A549 (cell line): ENCODE data around the gene ARHGDIB. TPM values are rescaled to one million over a fixed set of nuclear protein-coding genes. Genes with fewer than 3 reads are reported as not detected.

Experiments used
- ATAC-seq, 2 experiments: fragments of 200-7000 bp in 1 of 2; fragments of >200 bp in 1 of 2; cut with Nextera tagmentation in 1 of 2; cut with Tn5 transposase in 1 of 2; 3 replicates each; pipeline versions ENCODE4 v1.8.0 to v1.9.1; 2018 to 2020; ENCODE audit warnings: mild to moderate bottlenecking in 1 of 2, moderate library complexity in 1 of 2
- CTCF ChIA-PET: fragments of 300-600 bp; sonication (Branson Sonifier 250); formaldehyde crosslinking; extraction: SDS; loops from one replicate; lab custom pipeline; 2021; ENCODE audit warnings: antibody characterized with exemption, inconsistent platforms; lab: Yijun Ruan, JAX
- POLR2A ChIA-PET: fragments of 350-600 bp; formaldehyde crosslinking; extraction: SDS; loops from one replicate; lab custom pipeline; 2021; ENCODE audit warnings: antibody characterized with exemption, inconsistent platforms; lab: Yijun Ruan, JAX
- DNase-seq, 2 experiments: peaks; one replicate each; pipeline versions ENCODE4 v3.0.0 to v3.0.0-alpha.2; 2011 to 2016; ENCODE audit warnings: low read depth in 1 of 2, low spot score in 1 of 2
- FAIRE-seq: peaks from 2 replicates; lab custom pipeline; 2011; peaks lifted over from hg19 to GRCh38; lab: Jason Lieb, UNC
- H3K27ac ChIP-seq, 2 experiments: fragments of >200 bp; sonication (Bioruptor Twin); formaldehyde crosslinking; 3 replicates each; pipeline ENCODE4 v1.5.1; 2016 to 2017
- H3K4me1 ChIP-seq: fragments of >200 bp; sonication (Bioruptor Twin); formaldehyde crosslinking; 3 replicates; pipeline ENCODE4 v1.6.1; 2016
- H3K4me2 ChIP-seq: fragments of >200 bp; sonication (Bioruptor Twin); formaldehyde crosslinking; 3 replicates; pipeline ENCODE4 v1.6.1; 2016
- H3K4me3 ChIP-seq: fragments of >200 bp; sonication (Bioruptor Twin); formaldehyde crosslinking; 3 replicates; pipeline ENCODE4 v1.5.1; 2016
- H3K9me3 ChIP-seq: fragments of >200 bp; sonication (Bioruptor Twin); formaldehyde crosslinking; 3 replicates; pipeline ENCODE4 v1.6.1; 2016
- BCL3 ChIP-seq: fragments of >200 bp; sonication (Bioruptor Twin); formaldehyde crosslinking; IDR thresholded peaks from 3 replicates; pipeline ENCODE4 v1.6.1; 2016
- BHLHE40 ChIP-seq: IDR thresholded peaks from 2 replicates; pipeline ENCODE4 v1.6.1; 2012; ENCODE audit warnings: low read depth, low read length, inconsistent platforms
- CBX2 ChIP-seq: fragments of 200-600 bp; sonication (generic); IDR thresholded peaks from 2 replicates; pipeline ENCODE4 v1.6.1; 2016; ENCODE audit warnings: low read depth, mild to moderate bottlenecking, borderline replicate concordance
- CBX8 ChIP-seq: fragments of 200-600 bp; sonication (generic); IDR thresholded peaks from 2 replicates; pipeline ENCODE4 v1.6.1; 2016
- CHD2 ChIP-seq: fragments of 150-350 bp; IDR thresholded peaks from 2 replicates; pipeline ENCODE4 v1.6.1; 2014; ENCODE audit warnings: low read length; ENCODE audit not compliant: partially characterized antibody
- E2F6 ChIP-seq: IDR thresholded peaks from 2 replicates; pipeline ENCODE4 v1.6.1; 2012; ENCODE audit warnings: low read depth, borderline replicate concordance
- EHF ChIP-seq: fragments of 250-450 bp; sonication (Bioruptor Pico); IDR thresholded peaks from 2 replicates; pipeline ENCODE4 v1.5.0; 2020; ENCODE audit warnings: mild to moderate bottlenecking
- EHMT2 ChIP-seq: fragments of 200-600 bp; sonication (generic); IDR thresholded peaks from 2 replicates; pipeline ENCODE4 v1.6.1; 2016; ENCODE audit warnings: antibody characterized with exemption, low read depth, mild to moderate bottlenecking, moderate library complexity
- ESRRA ChIP-seq: fragments of 150-350 bp; IDR thresholded peaks from 2 replicates; pipeline ENCODE4 v1.6.1; 2014; ENCODE audit warnings: mild to moderate bottlenecking, low read length, borderline replicate concordance
- FOSL2 ChIP-seq, 2 experiments: fragments of 450-650 bp in 1 of 2; fragments of >200 bp in 1 of 2; sonication (Bioruptor Twin) in 1 of 2; formaldehyde crosslinking; IDR thresholded peaks; 2 replicates each; pipeline versions ENCODE4 v1.5.0 to v1.6.1; 2016 to 2020; ENCODE audit warnings: mild to moderate bottlenecking in 1 of 2, moderate library complexity in 1 of 2
- GATA3 ChIP-seq: IDR thresholded peaks from 2 replicates; pipeline ENCODE4 v1.6.1; 2012; ENCODE audit warnings: borderline replicate concordance
- HOXA7 ChIP-seq: fragments of 250-450 bp; sonication (Bioruptor Pico); IDR thresholded peaks from 2 replicates; pipeline ENCODE4 v1.5.0; 2020; ENCODE audit warnings: mild to moderate bottlenecking, moderate library complexity
- HOXB5 ChIP-seq: fragments of 250-450 bp; sonication (Bioruptor Pico); IDR thresholded peaks from 2 replicates; pipeline ENCODE4 v1.5.0; 2020; ENCODE audit warnings: mild to moderate bottlenecking, moderate library complexity
- JUNB ChIP-seq: fragments of >200 bp; sonication (Bioruptor Twin); formaldehyde crosslinking; IDR thresholded peaks from 2 replicates; pipeline ENCODE4 v1.6.1; 2016
- KDM1A ChIP-seq: fragments of 200-600 bp; sonication (generic); IDR thresholded peaks from 2 replicates; pipeline ENCODE4 v1.6.1; 2016; ENCODE audit warnings: low read depth, mild to moderate bottlenecking
- MYC ChIP-seq: IDR thresholded peaks from 2 replicates; pipeline ENCODE4 v1.6.1; 2012; ENCODE audit warnings: mild to moderate bottlenecking, inconsistent platforms, low read length, improper control_type of control experiment, borderline replicate concordance
- NFE2L2 ChIP-seq: fragments of 150-350 bp; conservative IDR thresholded peaks from 2 replicates; pipeline ENCODE4 v1.6.1; 2014; ENCODE audit warnings: low read length
- NPAS2 ChIP-seq: fragments of 250-450 bp; sonication (Bioruptor Pico); IDR thresholded peaks from 2 replicates; pipeline ENCODE4 v1.8.0; 2022; ENCODE audit warnings: mild to moderate bottlenecking, moderate library complexity, borderline replicate concordance
- PHF8 ChIP-seq: fragments of 200-600 bp; sonication (generic); IDR thresholded peaks from 2 replicates; pipeline ENCODE4 v1.6.1; 2016; ENCODE audit warnings: low read depth, mild to moderate bottlenecking, antibody characterized with exemption, moderate library complexity, borderline replicate concordance
- POLR2A ChIP-seq: IDR thresholded peaks from 2 replicates; pipeline ENCODE4 v1.6.1; 2012; ENCODE audit warnings: mild to moderate bottlenecking, low read length
- RARB ChIP-seq: fragments of 250-450 bp; sonication (Bioruptor Pico); IDR thresholded peaks from 2 replicates; pipeline ENCODE4 v1.8.0; 2021; ENCODE audit warnings: mild to moderate bottlenecking, moderate library complexity
- REST ChIP-seq: fragments of 200-600 bp; sonication (generic); IDR thresholded peaks from 2 replicates; pipeline ENCODE4 v1.6.1; 2016; ENCODE audit warnings: antibody characterized with exemption, mild to moderate bottlenecking, moderate library complexity
- RNF2 ChIP-seq: fragments of 200-600 bp; sonication (generic); IDR thresholded peaks from 2 replicates; pipeline ENCODE4 v1.6.1; 2016; ENCODE audit warnings: low read depth, mild to moderate bottlenecking, antibody characterized with exemption, moderate library complexity, borderline replicate concordance
- SMC3 ChIP-seq: fragments of >200 bp; sonication (Bioruptor Twin); formaldehyde crosslinking; IDR thresholded peaks from 3 replicates; pipeline ENCODE4 v1.6.1; 2018; ENCODE audit warnings: inconsistent platforms
- SREBF2 ChIP-seq: fragments of 450-650 bp; IDR thresholded peaks from 2 replicates; pipeline ENCODE4 v1.6.1; 2014; ENCODE audit warnings: mild to moderate bottlenecking, moderate library complexity
- TP53 ChIP-seq: fragments of 250-450 bp; sonication (Bioruptor Pico); IDR thresholded peaks from 2 replicates; pipeline ENCODE4 v1.5.0; 2021; ENCODE audit warnings: mild to moderate bottlenecking, moderate library complexity
- USF2 ChIP-seq: fragments of 450-650 bp; IDR thresholded peaks from 2 replicates; pipeline ENCODE4 v1.6.1; 2014; ENCODE audit warnings: antibody characterized with exemption
- ZC3H11A ChIP-seq: fragments of 450-650 bp; IDR thresholded peaks from 2 replicates; pipeline ENCODE4 v1.6.1; 2014; ENCODE audit warnings: antibody characterized with exemption, mild to moderate bottlenecking
- ZFP36 ChIP-seq: fragments of 450-650 bp; IDR thresholded peaks from 2 replicates; pipeline ENCODE4 v1.6.1; 2014; ENCODE audit warnings: borderline replicate concordance; ENCODE audit not compliant: partially characterized antibody
- ZNF302 ChIP-seq: fragments of 250-450 bp; sonication (Bioruptor Pico); IDR thresholded peaks from 2 replicates; pipeline ENCODE4 v1.9.0; 2021; ENCODE audit warnings: inconsistent platforms, mild to moderate bottlenecking, moderate library complexity
- WGBS: methylation state at CpG from one replicate; pipeline ENCODE4 v1.1.6; 2017; ENCODE audit errors: missing lambda C conversion rate; 5-methylcytosine and 5-hydroxymethylcytosine counted together
- polyA plus RNA-seq, 4 experiments: library from polyadenylated mRNA; depleted of rRNA in 3 of 4; stranded (reverse); fragments of >200 nt; fragmentation: RNase III in 1 of 4; extraction: RNeasy Plus Mini Kit Qiagen cat#74134 plus additional on column Dnase treatment in 1 of 4; gene quantifications; 2 replicates in 3 of 4; 3 replicates in 1 of 4; pipeline ENCODE4 v1.2.3, GENCODE V29; 2011 to 2017

The ARHGDIB gene
- polyA plus RNA-seq, 2 of the 4 experiments (the other 2 are of a cell fraction) = 0.84 to 3.5 TPM

GRCh38 chr12:14975457-14975856 lies 14.1 kb upstream of the ARHGDIB start:
- ChIA-PET POLR2A (no interaction called here), CTCF (interaction anchor here (0.6 to 1.6 kb wide), 3 partner anchors 20 to 246 kb away, joined by 3 to 4 read pairs (median 3); partner anchors contain the start of gene RERG)
- FAIRE-seq (no peak), ATAC-seq (no peak), DNase-seq (no peak)
- Histone ChIP-seq H3K4me1 (0 out of 3 replicates have a peak, but pooled peaks cover 2% of the 10 kb centered on the region), H3K9me3 (no peaks in the 10 kb centered on the region), H3K4me3 (no peak overlapping the region), H3K27ac (no peak overlapping the region), H3K4me2 (no peak overlapping the region)
- 80% methylated on average over 4 of the region's 4 CpGs for WGBS
- TF ChIP-seq KDM1A (no peak), ZFP36 (no peak), RARB (CRISPR knock-in tag) (no peak), NFE2L2 (no peak), ESRRA (no peak), USF2 (no peak), JUNB (no peak), NPAS2 (CRISPR knock-in tag) (no peak), BCL3 (no peak), BHLHE40 (no peak), E2F6 (no peak), PHF8 (no peak), HOXA7 (no peak), CHD2 (no peak), ZC3H11A (no peak)

- ChIA-PET POLR2A (no interaction called here), CTCF (interaction anchor here (1.0 kb wide), 1 partner anchor 21 kb away, joined by 3 read pairs; no protein-coding TSS in a partner anchor)
- TF ChIP-seq EHF (CRISPR knock-in tag) = no peak
- TF ChIP-seq SMC3 = no peak
- TF ChIP-seq GATA3 = no peak
- no peak for TF ChIP-seq SREBF2
- no peak for TF ChIP-seq ZFP36
- no peak for TF ChIP-seq EHMT2
- TF ChIP-seq CBX2 = no peak
- ATAC-seq (no peak), DNase-seq (no peak), FAIRE-seq (no peak)
- H3K9me3 ChIP-seq = no peaks in the 10 kb centered on the region
- 0 out of 3 replicates have a peak, but pooled peaks cover 3% of the 10 kb centered on the region for H3K4me1 ChIP-seq
- WGBS = 38% methylated on average over 3 of the region's 3 CpGs
- no peak overlapping the region for H3K4me2 ChIP-seq
- H3K4me3 ChIP-seq = no peak overlapping the region
- no peak overlapping the region for H3K27ac ChIP-seq
These were observed 13.2 kb upstream of the ARHGDIB start for GRCh38 chr12:14974633-14975032.

GRCh38 chr12:14972816-14973215 lies 11.4 kb upstream of the ARHGDIB start, which contains the start of gene PDE6H:
PDE6H (plus strand) TSS chr12:14973042; CDS start chr12:14978013, 4,971 bp downstream.
- no peak within 1 kb of the TSS for H3K27ac ChIP-seq
- ChIA-PET POLR2A (no interaction called here), CTCF (interaction anchor here (1.4 kb wide), 1 partner anchor 162 kb away, joined by 3 read pairs; no protein-coding TSS in a partner anchor)
- H3K4me1 ChIP-seq = 0 out of 3 replicates have a peak, but pooled peaks cover 3% of the 10 kb centered on the region
- ATAC-seq = no peak
- no peak for FAIRE-seq
- 61% methylated on average over 2 of the region's 2 CpGs for WGBS
- H3K9me3 ChIP-seq = no peaks in the 10 kb centered on the region
- DNase-seq = no peak
- H3K4me2 ChIP-seq = no peak within 1 kb of the TSS
- H3K4me3 ChIP-seq = no peak within 1 kb of the TSS
- no peak for TF ChIP-seq POLR2A
- no peak for TF ChIP-seq RNF2
- TF ChIP-seq REST = no peak
- TF ChIP-seq MYC = no peak
- TF ChIP-seq ZNF302 (CRISPR knock-in tag) = no peak
- no peak for TF ChIP-seq SREBF2
- TF ChIP-seq HOXA7 = no peak
- TF ChIP-seq CBX8 = no peak
- TF ChIP-seq HOXB5 (CRISPR knock-in tag) = no peak
- TF ChIP-seq ESRRA = no peak
- TF ChIP-seq TP53 (CRISPR knock-in tag) = no peak
- no peak for TF ChIP-seq FOSL2 (IDR thresholded peaks at IDR 0.05)
- no peak for TF ChIP-seq FOSL2 (CRISPR knock-in tag; IDR thresholded peaks at IDR 0.05)
